HG02981 (cell line): ENCODE measurements around the gene C14orf119.

ENCODE experiments used
- ATAC-seq: cut with Tn5 transposase; IDR thresholded peaks from one replicate; pipeline ENCODE4 v1.9.1; 2021; ENCODE audit warnings: mild to moderate bottlenecking, moderate library complexity; ENCODE audit not compliant: unreplicated experiment

Gene C14orf119

DNA sequence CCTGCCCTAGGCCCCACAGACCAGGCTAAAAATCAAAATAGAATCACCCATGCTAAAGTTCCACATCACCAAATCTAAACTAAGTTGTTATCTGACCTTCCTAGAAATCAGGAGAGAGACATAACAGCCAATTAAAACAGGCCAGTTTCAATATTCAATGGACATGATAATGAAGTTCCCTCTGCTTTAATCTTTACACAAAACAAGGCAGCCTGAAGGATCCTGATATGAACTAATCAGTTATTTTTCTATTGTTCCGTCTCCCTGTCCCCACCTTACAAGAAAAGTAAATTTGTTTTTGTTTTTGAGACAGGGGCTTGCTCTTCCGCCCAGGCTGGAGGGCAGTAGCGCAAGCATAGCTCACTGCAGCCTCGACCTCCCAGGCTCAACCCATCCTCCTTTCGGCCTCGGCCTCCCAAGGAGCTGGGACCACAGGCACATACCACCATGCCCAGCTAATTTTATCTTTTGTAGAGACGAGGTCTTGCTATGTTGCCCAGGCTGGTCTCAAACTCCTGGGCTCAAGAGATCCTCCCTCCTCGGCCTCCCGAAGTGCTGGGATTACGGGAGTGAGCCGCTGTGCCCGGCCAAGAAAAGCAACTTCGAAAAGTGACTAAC, 29.1 kb downstream of the C14orf119 start:
- no peak for ATAC-seq

DNA sequence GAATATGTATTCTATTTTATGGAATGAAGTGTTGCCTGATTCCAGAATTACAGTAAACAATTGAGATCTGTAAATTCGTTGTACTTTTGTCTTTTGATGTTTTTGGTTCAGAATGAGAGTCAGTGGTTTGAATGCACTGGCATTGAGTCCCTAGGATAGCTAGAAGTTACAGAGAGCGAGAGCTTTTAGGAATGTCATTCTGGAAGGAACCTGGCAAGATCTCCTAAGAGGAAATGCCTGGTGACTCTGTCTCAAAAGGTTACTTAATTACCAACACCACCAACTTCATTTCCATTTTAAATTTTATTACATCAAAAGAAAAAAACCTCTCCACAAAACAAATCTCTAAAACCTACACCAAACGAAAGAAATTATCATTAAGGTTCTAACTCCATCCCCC, 29.7 kb downstream of the C14orf119 start:
- ATAC-seq, result no peak

DNA sequence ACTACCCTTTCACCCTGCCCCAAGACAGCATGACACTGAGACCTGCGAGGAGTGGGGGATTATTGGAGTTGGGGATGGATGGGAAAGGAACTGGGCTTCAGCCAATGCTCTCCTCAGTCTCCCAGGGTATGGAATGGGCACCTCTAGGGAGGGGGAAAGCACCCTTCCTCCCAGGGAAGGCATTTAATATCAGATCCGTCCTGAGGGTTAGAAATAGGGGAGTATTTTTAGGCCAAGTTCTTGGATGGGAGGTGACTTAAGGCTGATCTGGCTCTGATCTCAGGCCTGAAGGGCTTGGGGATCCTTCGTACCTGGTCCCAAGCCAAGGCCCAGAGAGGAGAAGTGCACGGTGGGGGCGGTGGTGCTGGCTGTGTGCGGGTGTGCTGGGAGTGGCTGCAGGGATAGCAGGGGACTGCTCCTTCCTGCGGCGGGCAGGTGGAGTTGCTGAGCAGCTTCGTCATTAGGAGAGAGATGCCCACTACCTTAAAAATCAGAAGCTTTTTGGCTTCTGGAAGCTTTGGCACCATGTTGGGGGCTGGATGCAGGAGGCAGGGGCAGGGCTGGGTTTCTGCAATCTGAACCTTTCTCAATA, 30.7 kb downstream of the C14orf119 start:
- ATAC-seq, result no peak

DNA sequence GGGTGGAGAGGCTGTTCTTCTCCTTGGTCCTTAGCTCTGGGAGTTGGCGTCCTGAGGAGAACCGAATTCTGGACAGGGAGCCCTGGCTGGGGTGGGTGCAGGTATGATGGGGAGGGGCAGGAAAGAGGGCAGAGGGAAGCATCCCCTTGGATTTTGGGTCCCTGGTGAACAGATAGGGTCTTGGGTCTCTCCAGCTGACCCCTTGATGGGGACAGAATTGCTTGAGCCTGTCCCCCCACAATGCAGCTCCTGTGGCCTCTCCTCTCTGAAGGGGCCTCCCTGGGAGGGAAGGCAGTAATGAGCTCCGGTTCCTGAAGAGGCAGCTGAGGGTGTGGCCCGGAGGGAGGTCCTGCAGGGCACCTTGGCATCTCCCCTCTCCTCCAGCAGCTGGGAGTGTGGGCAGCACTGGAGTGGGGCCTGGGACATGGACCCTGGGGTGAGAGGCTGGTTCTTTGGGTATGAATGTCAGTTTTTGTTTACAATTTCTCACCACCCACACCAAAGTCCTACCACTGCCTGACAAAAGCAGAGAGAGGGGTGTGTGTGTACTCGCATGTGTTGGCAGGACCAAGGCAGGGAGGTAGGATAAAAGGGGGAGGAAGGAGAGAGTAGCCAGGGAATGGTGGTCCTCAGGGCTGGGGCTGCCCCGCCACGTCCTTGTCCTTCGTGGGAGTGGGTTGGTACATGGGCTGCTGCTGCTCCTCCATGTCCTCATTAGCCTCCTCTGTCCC, 31.4 kb downstream of the C14orf119 start:
- ATAC-seq, result no peak

DNA sequence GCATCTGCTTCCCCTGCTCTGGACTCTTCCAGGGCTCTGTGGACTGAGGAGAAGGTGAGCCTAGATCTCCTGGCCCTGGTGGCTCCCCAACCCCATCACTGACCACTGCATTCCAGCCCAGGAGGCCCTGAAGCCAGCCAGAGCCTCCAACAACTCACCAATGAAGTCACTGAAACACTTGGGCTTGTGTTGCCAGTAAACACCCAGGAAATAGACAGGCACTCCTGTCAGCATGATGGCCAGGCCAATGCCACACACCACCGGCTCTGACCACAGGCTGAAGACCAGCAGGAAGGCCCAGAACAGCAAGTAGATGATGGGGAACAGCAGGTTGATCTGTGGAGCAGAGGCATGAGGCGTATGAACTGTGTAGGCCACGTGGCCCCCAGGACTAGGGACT, 32.6 kb downstream of the C14orf119 start:
- ATAC-seq, result no peak

DNA sequence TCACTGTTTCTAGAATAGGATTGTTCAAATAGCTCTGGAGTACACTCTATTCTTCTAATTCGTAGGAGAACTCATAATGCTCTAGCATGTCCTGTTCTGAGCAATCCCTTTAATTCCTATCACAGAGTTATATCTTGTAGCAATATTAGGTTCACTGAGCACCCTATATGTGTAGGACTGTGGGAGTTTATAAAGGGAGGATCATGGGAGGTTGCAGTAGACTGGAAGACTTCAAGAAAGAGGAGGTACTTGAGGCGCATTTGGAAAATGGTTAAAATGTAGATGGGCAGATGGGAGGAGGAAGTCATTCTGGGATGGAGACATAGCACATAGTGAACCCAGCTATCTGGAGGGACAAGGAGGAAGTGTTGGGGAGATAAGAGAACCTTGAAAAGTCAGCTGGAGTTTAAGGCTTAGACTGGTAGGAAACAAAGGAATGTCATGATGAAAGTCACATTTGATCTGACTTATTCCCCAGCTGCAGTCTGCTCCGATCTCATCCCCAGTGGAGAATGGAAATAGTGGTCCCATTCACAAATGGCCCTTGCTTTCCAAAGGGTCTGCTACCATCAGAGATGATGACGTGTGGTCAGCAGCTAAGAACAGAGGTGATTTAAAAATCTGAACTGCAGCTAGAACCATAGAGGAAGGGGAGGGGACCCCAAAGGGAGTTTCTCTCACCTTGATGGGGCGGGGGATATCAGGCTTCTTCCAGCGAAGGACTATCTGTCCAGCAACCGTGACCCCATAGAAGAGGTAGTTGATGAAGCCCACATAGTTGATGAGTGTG, 33.9 kb downstream of the C14orf119 start:
- no peak for ATAC-seq

DNA sequence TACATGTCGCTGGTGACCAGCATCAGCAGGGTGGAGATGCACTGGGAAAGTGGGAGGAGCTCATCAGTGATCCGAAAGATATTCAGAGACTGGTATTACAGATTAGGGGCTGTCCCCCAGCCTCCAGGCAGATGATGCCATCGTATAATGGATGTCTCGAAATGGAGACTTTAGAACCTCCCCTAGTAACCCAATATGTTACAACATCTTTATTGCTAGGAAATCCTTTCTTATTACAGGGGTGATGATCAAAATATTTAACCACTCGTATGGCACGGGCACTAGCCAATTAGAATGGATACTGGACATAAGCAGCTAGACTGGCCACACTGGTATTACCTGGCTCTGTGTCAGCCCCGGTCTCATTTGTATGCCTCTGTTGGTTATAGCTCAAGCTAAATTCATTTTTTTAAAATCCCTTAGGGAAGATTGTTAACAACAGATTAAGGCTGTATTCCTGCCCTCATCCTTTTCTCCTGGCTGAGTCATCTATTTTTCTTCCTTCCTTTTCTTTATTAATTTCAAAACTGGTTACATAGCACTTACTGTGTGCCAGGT, 34.5 kb downstream of the C14orf119 start:
- no peak for ATAC-seq

DNA sequence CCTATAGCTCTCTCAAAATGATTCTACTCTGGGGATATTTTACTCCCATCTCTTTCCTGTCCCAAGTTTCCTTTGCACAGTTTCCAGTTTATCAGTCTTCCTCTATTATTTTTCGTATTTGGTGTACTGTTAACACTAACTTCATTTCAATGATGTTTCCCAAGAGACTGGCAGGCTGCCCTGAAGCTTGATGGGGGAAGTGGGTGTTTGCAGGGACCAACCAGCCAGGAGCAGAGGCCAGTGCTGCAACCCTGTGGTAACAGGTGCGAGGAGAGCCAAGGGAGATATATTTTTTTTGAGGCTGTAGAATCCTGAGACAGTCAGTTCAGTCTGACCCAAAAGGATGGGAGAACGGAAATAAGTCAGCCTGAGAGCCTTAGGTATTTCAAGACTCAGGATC, 35.6 kb downstream of the C14orf119 start:
- no peak for ATAC-seq

DNA sequence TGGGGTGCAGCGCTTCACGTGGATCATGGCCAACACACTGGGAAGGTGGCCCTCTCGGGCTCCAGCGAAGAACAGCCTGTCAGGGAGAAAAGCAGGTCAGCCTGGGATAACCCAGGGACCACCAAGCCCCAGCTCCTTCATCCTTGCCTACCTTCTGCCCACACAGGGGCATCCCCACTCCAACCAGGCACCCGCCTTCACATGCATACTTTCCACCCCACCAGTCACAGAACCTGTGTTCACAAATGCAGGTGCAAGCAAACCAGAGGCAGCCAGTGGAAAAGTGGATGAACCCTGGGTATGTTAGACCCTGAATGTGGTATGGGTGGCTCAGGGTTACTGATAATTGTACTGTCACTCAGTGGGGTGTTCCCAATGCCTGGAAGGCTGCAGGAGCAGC, 36.2 kb downstream of the C14orf119 start:
- no peak for ATAC-seq

DNA sequence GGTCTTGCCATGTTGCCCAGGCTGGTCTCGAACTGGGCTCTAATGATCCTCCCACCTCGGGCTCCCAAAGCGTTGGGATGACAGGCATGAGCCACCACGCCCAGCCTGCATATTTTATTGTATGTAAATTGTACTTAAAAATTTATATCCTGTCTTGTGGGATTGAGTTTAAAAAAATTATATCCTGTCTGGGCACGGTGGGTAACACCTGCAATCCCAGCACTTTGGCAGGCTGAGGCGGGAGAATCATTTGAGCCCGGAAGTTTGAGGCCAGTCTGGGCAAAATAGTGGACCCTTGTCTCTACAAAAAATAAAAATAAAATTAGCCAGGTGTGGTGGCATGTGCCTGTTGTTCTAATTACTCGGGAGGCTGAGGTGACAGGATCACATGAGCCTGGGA, 37.7 kb downstream of the C14orf119 start:
- no peak for ATAC-seq

DNA sequence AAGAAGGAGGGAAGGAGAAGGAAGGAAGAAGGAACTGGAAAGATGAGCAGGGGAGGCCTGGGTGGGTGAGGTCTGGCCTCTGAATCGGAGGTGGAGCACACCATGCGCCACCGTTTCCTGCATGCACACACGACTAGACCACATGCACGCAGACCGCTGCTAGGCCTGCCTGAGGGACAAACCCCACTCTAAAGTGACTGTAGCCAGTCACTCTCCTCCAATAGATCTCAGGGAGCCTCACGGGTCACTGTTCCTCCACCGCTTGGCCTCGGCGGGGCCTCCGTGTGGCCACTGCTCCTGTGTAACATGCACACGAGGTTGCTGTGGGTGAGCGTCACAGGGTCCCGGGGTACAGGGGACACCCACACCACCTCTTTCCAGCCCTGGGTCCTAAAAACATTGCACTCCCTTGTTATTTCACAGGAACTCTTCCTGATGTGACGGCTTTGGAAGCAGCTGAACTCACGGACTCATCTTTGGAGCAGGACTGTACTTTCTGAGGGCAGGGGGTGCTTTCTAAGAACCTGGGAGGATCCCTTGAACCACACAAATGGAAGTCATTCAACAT, 41.3 kb downstream of the C14orf119 start:
- no peak for ATAC-seq

DNA sequence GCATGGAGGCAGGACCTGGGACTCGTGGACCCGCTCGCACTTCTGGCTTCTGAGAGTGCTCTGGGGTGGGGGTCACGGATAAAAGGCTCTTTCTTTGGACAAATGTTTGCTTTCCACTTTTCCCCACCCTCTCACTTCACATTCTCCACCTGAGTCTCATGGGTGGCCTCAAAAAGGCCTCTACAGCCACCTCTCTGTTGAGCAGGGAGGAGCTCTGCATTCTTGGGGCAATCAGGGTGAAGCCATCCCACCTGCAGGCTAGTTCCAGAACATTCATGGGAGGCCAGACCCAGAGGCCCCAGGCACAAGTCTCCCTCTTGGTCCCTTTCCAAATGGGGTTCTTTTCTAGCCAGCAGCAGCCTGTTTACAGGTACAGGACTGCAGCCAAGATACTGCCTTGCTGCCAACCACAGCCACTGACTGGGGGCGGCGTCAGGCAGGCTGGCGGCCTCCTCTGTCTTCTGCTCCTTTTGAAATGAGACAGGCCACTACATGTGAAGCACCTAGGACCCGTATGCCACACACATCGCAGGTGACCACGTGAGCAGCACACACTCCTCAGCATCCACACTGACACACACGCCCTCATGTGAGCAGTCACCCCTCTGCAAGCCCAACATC, 42.0 kb downstream of the C14orf119 start:
- no peak for ATAC-seq

DNA sequence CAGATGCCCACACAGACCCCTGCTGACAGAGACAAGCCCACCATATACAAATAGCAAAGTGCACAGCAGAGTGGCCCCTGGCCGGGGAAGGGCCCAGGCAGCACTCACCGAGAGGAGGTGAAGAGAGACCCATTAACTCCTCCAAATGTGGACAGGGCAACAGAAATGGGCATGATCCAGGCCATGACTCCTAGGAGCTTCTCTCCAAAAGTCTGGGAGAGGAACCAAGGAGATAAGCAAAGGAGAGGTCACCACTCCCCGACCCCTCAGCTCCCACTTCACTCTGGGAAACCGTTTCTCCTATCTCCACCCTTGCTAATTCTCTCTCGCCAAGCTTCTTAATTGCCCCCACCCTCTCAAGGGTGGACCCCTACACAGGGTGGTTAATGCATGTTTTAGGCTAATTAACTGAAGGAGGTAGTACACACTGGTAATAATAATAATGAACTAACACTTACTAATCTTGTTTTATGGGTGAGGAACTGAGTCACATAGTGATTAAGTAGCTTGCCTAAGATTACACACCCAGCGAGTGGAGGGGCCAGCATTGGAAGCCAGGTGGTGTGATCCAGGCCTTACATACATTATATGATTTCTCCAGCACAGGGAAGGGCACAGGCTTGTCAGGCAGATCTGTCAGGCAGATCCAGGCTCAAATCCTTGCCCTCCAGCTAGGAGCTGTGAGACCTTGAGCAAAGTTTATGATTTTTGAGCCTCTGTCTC, 42.7 kb downstream of the C14orf119 start:
- ATAC-seq, result no peak

DNA sequence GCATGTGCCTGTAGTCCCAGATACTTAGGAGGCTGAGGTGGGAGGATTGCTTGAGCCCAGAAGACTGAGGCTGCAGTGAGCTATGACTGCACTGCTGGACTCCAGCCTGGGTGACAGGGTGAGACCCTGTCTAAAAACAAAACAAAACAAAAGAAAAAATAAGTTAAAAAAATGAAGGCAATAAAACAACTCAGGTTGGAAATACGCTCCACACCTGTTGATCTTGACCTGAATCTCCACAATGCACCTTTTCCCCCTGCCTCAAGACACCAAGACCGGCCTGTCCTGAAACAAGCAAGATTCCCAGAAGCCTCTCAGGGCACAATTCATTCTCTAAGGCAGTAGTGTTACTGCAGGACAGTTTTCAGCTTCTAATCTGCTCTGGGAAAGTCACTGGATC, 44.6 kb downstream of the C14orf119 start:
- no peak for ATAC-seq

DNA sequence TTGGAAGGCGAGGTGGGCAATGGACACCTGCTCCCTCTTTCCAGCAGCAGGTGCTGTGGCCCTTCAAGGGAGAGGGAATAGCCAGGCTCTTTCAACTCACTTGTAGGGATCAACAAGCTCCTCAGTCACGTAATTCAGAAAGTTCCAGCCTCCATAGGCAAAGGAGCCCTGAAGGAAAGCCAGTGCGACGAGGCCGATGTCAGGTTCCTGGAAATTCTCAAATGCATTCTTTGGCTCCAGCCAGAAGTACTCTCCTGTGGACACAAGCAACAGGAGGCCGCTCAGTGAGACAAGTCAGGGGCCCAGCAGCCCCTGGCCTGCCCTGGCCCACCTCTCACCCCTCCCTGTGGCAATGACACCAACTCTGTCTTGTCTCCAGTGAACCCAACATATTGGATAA, 45.1 kb downstream of the C14orf119 start:
- ATAC-seq, result no peak

DNA sequence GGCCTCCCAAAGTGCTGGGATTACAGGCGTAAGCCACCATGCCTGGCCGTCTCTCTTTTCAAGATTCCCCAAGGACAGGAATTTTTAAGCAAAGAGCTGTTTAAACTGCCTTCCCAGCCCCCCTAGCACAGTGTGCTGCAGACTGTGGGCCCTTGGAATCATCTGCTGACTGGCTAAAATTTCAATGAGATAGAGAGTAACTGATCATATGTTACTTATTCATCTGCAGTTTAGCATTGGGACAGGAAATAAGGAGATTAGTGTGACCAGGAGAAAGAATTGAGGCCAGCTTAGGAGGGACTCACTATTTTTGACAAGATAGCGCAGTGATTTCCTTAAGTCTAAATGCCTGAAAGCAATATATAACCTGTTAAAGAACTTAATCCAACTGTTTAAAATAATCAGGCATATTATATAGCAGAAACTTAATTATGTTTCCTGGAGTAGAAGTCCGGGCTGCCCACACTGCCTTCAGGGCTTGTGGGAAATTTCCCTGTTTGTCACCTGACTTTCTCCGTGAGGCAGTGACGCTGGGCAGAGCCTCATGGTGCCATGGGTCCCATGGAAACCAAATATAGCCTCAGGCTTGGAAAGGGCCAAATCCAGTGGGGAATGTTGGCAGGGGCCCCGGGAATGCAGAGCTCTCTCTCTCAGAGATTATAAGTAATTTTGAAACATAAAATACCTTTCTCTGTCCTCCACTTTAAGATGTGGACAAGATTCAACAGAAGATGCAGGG, 46.6 kb downstream of the C14orf119 start:
- ATAC-seq, result no peak

DNA sequence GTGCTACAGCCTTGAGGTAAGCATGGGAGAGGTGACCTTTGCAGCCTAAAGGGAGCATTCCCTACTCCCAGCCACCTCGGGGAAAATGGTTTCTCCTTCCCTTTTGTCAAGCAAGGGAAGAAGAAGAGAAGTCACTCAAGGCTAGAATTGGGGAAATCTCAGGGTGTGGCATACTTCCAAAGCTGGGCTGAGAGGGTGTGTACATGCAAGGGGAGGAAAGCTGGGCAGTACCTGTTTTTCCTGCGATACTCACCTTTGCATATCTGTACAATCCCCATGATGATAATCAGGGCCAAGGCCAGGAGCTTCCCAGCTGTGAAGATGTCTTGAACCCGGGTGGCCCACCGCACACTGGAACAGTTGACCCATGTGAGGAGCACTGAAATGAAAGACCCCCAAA, 47.5 kb downstream of the C14orf119 start:
- ATAC-seq, result no peak

DNA sequence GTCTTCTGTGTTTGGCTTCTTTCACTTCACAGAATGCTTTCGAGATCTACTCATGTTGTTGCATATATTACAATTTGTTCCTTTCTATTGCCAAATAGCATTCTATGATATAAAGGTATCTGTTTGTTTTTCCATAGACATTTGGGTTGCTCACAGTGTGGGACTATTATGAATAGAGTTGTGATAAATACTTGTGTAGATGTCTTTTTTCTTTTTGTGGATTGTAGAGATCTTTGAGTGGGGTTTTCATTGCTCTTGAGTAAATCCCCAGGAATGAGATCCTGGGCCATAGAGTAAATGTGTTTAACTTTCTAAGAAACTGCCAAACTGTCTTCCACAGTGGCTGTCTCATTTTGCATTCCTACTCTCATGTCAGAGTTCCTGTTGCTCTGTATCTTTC, 48.6 kb downstream of the C14orf119 start:
- ATAC-seq, result no peak

DNA sequence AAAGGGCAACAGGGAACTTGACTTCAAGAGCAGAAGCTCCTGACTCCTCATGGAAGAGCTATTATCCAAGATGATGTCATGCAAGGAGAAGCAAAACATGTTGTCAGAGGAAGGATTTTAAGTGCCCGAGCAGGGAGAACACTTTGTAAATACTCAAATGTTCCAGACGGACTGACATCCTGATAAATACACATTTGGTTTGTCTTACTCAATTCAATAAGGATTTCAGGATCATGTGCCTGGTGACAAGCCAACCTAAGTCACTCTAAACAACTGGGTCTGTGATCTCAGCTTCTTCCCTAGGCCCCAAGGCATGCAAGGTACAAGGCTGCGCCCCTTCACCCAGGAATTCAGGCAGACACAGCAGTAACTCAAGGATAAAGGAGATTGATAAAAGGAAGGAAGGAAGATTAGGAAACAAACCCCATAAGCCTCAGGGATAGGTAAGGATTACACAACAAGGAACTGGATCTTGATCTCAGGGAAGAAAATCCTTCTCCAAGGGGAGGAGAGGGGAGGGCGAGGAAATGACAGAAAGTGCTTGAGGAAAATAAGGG, 50.6 kb downstream of the C14orf119 start:
- no peak for ATAC-seq
